DOHH2 (cell line): ENCODE results near the gene USH2A.

Experiments used
- H3F3A ChIP-seq: fragments of 200-600 bp; sonication (generic), shearing (Covaris generic); 2 replicates; pipeline ENCODE4 v1.6.0; 2016; ENCODE audit warnings: antibody characterized with exemption, mild to moderate bottlenecking; ENCODE audit not compliant: control insufficient read depth, insufficient read depth
- H3K27ac ChIP-seq: fragments of 200-600 bp; sonication (generic); 2 replicates; pipeline ENCODE4 v1.5.1; 2014; ENCODE audit warnings: low read depth, mild to moderate bottlenecking, low read length, moderate library complexity
- H3K27me3 ChIP-seq: fragments of 200-600 bp; sonication (generic); 2 replicates; pipeline ENCODE4 v1.6.1; 2014; ENCODE audit warnings: mild to moderate bottlenecking, low read length, mixed read lengths; ENCODE audit not compliant: control insufficient read depth
- H3K36me3 ChIP-seq: fragments of 200-600 bp; sonication (generic); 2 replicates; pipeline ENCODE4 v1.6.1; 2014; ENCODE audit warnings: mild to moderate bottlenecking, low read length, moderate library complexity, mixed read lengths; ENCODE audit not compliant: control insufficient read depth
- H3K4me1 ChIP-seq: fragments of 200-600 bp; sonication (generic); 2 replicates; pipeline ENCODE4 v1.6.1; 2014; ENCODE audit warnings: mild to moderate bottlenecking, low read length, mixed read lengths; ENCODE audit not compliant: control insufficient read depth
- H3K4me2 ChIP-seq: fragments of 200-600 bp; sonication (generic); 2 replicates; pipeline ENCODE4 v1.6.0; 2014; ENCODE audit warnings: mild to moderate bottlenecking, low read length, moderate library complexity
- H3K4me3 ChIP-seq: fragments of 200-600 bp; sonication (generic); 2 replicates; pipeline ENCODE4 v1.5.1; 2014; ENCODE audit warnings: mild to moderate bottlenecking, low read length, mixed read lengths
- H3K79me2 ChIP-seq: fragments of 200-600 bp; sonication (generic); 2 replicates; pipeline ENCODE4 v1.6.1; 2014; ENCODE audit warnings: mild to moderate bottlenecking, low read length, mixed read lengths; ENCODE audit not compliant: control insufficient read depth
- H3K9me2 ChIP-seq: fragments of 200-600 bp; sonication (generic); replicated peaks from 2 replicates; pipeline ENCODE4 v1.6.1; 2014; ENCODE audit warnings: mild to moderate bottlenecking, low read length, mixed read lengths; ENCODE audit not compliant: control insufficient read depth
- H3K9me3 ChIP-seq: fragments of 200-600 bp; sonication (generic); 2 replicates; pipeline ENCODE4 v1.6.1; 2014; ENCODE audit warnings: antibody characterized with exemption, low read length, mixed read lengths; ENCODE audit not compliant: control insufficient read depth, insufficient read depth
- H4K20me1 ChIP-seq: fragments of 200-600 bp; sonication (generic); 2 replicates; pipeline ENCODE4 v1.6.0; 2014; ENCODE audit warnings: low read depth, mild to moderate bottlenecking, antibody characterized with exemption, low read length, moderate library complexity; ENCODE audit not compliant: control insufficient read depth, insufficient read depth
- EZH2phosphoT487 ChIP-seq: fragments of 200-600 bp; sonication (generic); IDR thresholded peaks from 2 replicates; pipeline ENCODE4 v1.6.1; 2017; ENCODE audit warnings: borderline replicate concordance, mild to moderate bottlenecking, antibody characterized with exemption, low read length, moderate library complexity, mixed read lengths
- TF ChIP-seq, protein P1 (sequence below): fragments of 200-600 bp; sonication (generic); IDR thresholded peaks from one replicate; pipeline ENCODE4 v1.5.1; 2014; ENCODE audit warnings: antibody characterized with exemption, mild to moderate bottlenecking, low read depth, low read length; ENCODE audit not compliant: poor library complexity, severe bottlenecking

The USH2A gene

GRCh38 chr1:215581896-215582295, 841.4 kb downstream of the USH2A start:
- no peak overlapping the region for H3K27ac ChIP-seq
- no peaks in the 10 kb centered on the region for H3K9me2 ChIP-seq
- no peak for TF ChIP-seq EZH2phosphoT487
- TF ChIP-seq, protein P1, sequence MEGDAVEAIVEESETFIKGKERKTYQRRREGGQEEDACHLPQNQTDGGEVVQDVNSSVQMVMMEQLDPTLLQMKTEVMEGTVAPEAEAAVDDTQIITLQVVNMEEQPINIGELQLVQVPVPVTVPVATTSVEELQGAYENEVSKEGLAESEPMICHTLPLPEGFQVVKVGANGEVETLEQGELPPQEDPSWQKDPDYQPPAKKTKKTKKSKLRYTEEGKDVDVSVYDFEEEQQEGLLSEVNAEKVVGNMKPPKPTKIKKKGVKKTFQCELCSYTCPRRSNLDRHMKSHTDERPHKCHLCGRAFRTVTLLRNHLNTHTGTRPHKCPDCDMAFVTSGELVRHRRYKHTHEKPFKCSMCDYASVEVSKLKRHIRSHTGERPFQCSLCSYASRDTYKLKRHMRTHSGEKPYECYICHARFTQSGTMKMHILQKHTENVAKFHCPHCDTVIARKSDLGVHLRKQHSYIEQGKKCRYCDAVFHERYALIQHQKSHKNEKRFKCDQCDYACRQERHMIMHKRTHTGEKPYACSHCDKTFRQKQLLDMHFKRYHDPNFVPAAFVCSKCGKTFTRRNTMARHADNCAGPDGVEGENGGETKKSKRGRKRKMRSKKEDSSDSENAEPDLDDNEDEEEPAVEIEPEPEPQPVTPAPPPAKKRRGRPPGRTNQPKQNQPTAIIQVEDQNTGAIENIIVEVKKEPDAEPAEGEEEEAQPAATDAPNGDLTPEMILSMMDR: no peak
- no peaks in the 10 kb centered on the region for H4K20me1 ChIP-seq
- no peaks in the 10 kb centered on the region for H3K9me3 ChIP-seq
- H3K4me1 ChIP-seq: no peaks in the 10 kb centered on the region
- H3K4me2 ChIP-seq: no peak overlapping the region
- H3K4me3 ChIP-seq: no peak overlapping the region
- peaks cover 48% of the 10 kb centered on the region for H3K36me3 ChIP-seq
- no peaks in the 10 kb centered on the region for H3K27me3 ChIP-seq
- no peaks in the 10 kb centered on the region for H3F3A ChIP-seq
- no peaks in the 10 kb centered on the region for H3K79me2 ChIP-seq
